SU-DHL-6 (cell line): ENCODE measurements around the gene DIP2C.

Source experiments
- H2AFZ ChIP-seq: fragments of 200-600 bp; sonication (generic); 2 replicates; pipeline ENCODE4 v1.6.1; 2014; ENCODE audit warnings: low read depth, mild to moderate bottlenecking, moderate library complexity, mixed read lengths, antibody characterized with exemption, low read length; ENCODE audit not compliant: severe bottlenecking
- H3F3A ChIP-seq: fragments of 200-600 bp; shearing (Covaris generic); 2 replicates; pipeline ENCODE4 v1.6.0; 2016; ENCODE audit warnings: antibody characterized with exemption, mild to moderate bottlenecking; ENCODE audit not compliant: insufficient read depth
- H3K27ac ChIP-seq: fragments of 200-600 bp; sonication (generic); 2 replicates; pipeline ENCODE4 v1.5.1; 2016; ENCODE audit warnings: low read depth, mild to moderate bottlenecking, low read length, moderate library complexity, mixed read lengths
- H3K27me3 ChIP-seq: fragments of 200-600 bp; sonication (generic), shearing (Covaris generic); 2 replicates; pipeline ENCODE4 v1.6.0; 2014; ENCODE audit warnings: mild to moderate bottlenecking, low read length
- H3K36me3 ChIP-seq: fragments of 200-600 bp; sonication (generic); 2 replicates; pipeline ENCODE4 v1.6.1; 2014; ENCODE audit warnings: mild to moderate bottlenecking, low read length, mixed read lengths
- H3K4me2 ChIP-seq: fragments of 300-600, 200-600 bp; shearing (Covaris generic), sonication (generic); 2 replicates; pipeline ENCODE4 v1.6.0; 2014; ENCODE audit warnings: low read length, low read depth, mild to moderate bottlenecking; ENCODE audit not compliant: poor library complexity, severe bottlenecking
- H3K4me3 ChIP-seq: fragments of 200-600 bp; sonication (generic); 2 replicates; pipeline ENCODE4 v1.5.1; 2014; ENCODE audit warnings: antibody characterized with exemption, low read length, mild to moderate bottlenecking, mixed read lengths; ENCODE audit not compliant: insufficient read depth, poor library complexity, severe bottlenecking
- H3K79me2 ChIP-seq: fragments of 200-600 bp; sonication (generic); 2 replicates; pipeline ENCODE4 v1.6.1; 2014; ENCODE audit warnings: mild to moderate bottlenecking, low read length, moderate library complexity; ENCODE audit not compliant: insufficient read depth
- H3K9ac ChIP-seq: fragments of 200-600 bp; sonication (generic); 2 replicates; pipeline ENCODE4 v1.7.0; 2014; ENCODE audit warnings: mild to moderate bottlenecking, low read length
- H3K9me2 ChIP-seq: fragments of 200-600 bp; sonication (generic); replicated peaks from 2 replicates; pipeline ENCODE4 v1.6.1; 2014; ENCODE audit warnings: low read length; ENCODE audit not compliant: insufficient read depth
- H3K9me3 ChIP-seq: fragments of 200-600 bp; sonication (generic); 2 replicates; pipeline ENCODE4 v1.6.1; 2014; ENCODE audit warnings: low read length, mixed read lengths; ENCODE audit not compliant: insufficient read depth
- H4K20me1 ChIP-seq: fragments of 200-600 bp; sonication (generic); 2 replicates; pipeline ENCODE4 v1.6.1; 2014; ENCODE audit warnings: low read depth, mild to moderate bottlenecking, antibody characterized with exemption, low read length, moderate library complexity, mixed read lengths
- CTCF ChIP-seq: fragments of 200-600 bp; sonication (generic); IDR thresholded peaks from one replicate; pipeline ENCODE4 v1.5.1; 2017; ENCODE audit warnings: antibody characterized with exemption, mild to moderate bottlenecking, low read length, moderate library complexity; ENCODE audit not compliant: insufficient read depth, poor library complexity, severe bottlenecking
- EZH2phosphoT487 ChIP-seq: fragments of 200-600 bp; sonication (generic), shearing (Covaris generic); conservative IDR thresholded peaks from 2 replicates; pipeline ENCODE4 v1.6.1; 2018; ENCODE audit warnings: mild to moderate bottlenecking, antibody characterized with exemption, low read length, moderate library complexity, mixed read lengths

The DIP2C gene

GRCh38 chr10:714214-714613 lies 24.7 kb upstream of the DIP2C start:
- no peak overlapping the region for H2AFZ ChIP-seq
- H4K20me1 ChIP-seq = no peaks in the 10 kb centered on the region
- H3K79me2 ChIP-seq = no peaks in the 10 kb centered on the region
- no peak overlapping the region for H3K9ac ChIP-seq
- TF ChIP-seq EZH2phosphoT487 (no peak), CTCF (no peak)
- H3K27ac ChIP-seq = no peak overlapping the region
- no peak overlapping the region for H3K4me2 ChIP-seq
- H3K27me3 ChIP-seq = no peaks in the 10 kb centered on the region
- H3K9me3 ChIP-seq = peaks cover 10% of the 10 kb centered on the region; the same call in 1 of the 2 replicates
- no peaks in the 10 kb centered on the region for H3K36me3 ChIP-seq
- H3F3A ChIP-seq = no peaks in the 10 kb centered on the region
- H3K9me2 ChIP-seq = no peaks in the 10 kb centered on the region
- no peak overlapping the region for H3K4me3 ChIP-seq

- Histone ChIP-seq H3K79me2 (no peaks in the 10 kb centered on the region), H3K4me3 (no peak overlapping the region), H3K27ac (no peak overlapping the region), H3K9me3 (peaks cover 10% of the 10 kb centered on the region; the same call in 1 of the 2 replicates), H3K4me2 (no peak overlapping the region), H3K36me3 (no peaks in the 10 kb centered on the region), H3F3A (no peaks in the 10 kb centered on the region), H4K20me1 (no peaks in the 10 kb centered on the region), H3K27me3 (no peaks in the 10 kb centered on the region), H3K9ac (no peak overlapping the region), H2AFZ (no peak overlapping the region), H3K9me2 (no peaks in the 10 kb centered on the region)
- TF ChIP-seq EZH2phosphoT487 (no peak), CTCF (no peak)
Observed at GRCh38 chr10:712575-712974, 23.1 kb upstream of the DIP2C start.

- Histone ChIP-seq H3K4me2 (no peak overlapping the region), H3K9ac (no peak overlapping the region), H3K27me3 (no peaks in the 10 kb centered on the region), H3K36me3 (no peaks in the 10 kb centered on the region), H3F3A (no peaks in the 10 kb centered on the region), H4K20me1 (no peaks in the 10 kb centered on the region), H2AFZ (no peak overlapping the region), H3K9me2 (no peaks in the 10 kb centered on the region), H3K4me3 (no peak overlapping the region), H3K9me3 (peaks cover 10% of the 10 kb centered on the region; the same call in 1 of the 2 replicates), H3K79me2 (no peaks in the 10 kb centered on the region), H3K27ac (no peak overlapping the region)
- TF ChIP-seq CTCF (no peak), EZH2phosphoT487 (no peak)
Observed at GRCh38 chr10:712089-712488, 22.6 kb upstream of the DIP2C start.
